ENCODE results near the gene SNX13. TPM values are rescaled to one million over a fixed set of nuclear protein-coding genes. Genes with fewer than 3 reads are reported as not detected.

Gene SNX13
- total and polyA plus RNA-seq, 2 donors (not counting 3 experiments of a cell fraction or from before 2014, with no cell fraction given): 6.1 to 28.5 TPM

DNA sequence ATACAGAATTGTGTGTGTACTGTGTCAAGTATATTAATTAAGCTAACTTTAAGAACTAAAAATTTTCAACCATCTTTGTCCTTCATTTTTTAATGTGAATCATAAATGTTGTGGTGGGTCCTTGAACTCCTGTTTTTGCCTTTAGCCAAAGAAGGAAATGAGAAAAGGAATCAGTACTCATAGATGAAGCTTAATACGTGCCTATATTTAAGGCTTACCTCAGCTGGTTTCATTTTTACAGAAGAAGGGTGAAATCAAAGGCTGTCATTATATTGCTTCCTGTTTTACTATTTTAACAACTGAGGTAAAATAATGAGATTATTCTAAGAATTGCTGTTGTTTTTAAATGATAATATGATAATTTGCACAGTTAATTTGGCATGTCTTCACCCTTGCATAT is 6.3 kb upstream of the SNX13 start:
- dilution Hi-C loops (cut with MboI; ENCODE audit: extremely low pct_ligation_motif_present, low sequenced_read_pairs) (no loop called here), intact Hi-C loops (cut with micrococcal nuclease) (no loop called here)
- TF ChIP-seq EZH2 (IDR thresholded peaks at IDR 0.05; ENCODE audit: borderline replicate concordance, low read depth, low read length, severe bottlenecking) (no peak), POLR2A (IDR thresholded peaks at IDR 0.05; ENCODE audit: low read depth, low read length) (no peak), GATA2 (IDR thresholded peaks at IDR 0.05; ENCODE audit: insufficient read depth, insufficient read length, low read depth, low read length) (no peak), POLR2AphosphoS5 (IDR thresholded peaks at IDR 0.05; ENCODE audit: insufficient read depth, low read depth, low read length) (no peak), MYC (IDR thresholded peaks at IDR 0.05; ENCODE audit: low read depth, low read length) (no peak)
- Histone ChIP-seq H3K9ac (replicated peaks; ENCODE audit: extremely low read depth, insufficient read depth, low read length) (no peak overlapping the region), H3K36me3 (ENCODE audit: control insufficient read depth in 2 of 2, extremely low read depth in 1 of 2, insufficient read depth in 2 of 2, low read length in 2 of 2) (no peaks in the 10 kb centered on the region), H2AFZ (ENCODE audit: low read depth, low read length) (peak overlapping the region; percentile 42), H4K20me1 (replicated peaks; ENCODE audit: control insufficient read depth, extremely low read depth, insufficient read depth, low read length) (no peaks in the 10 kb centered on the region), H3K4me2 (ENCODE audit: insufficient read depth, low read length) (peak overlapping the region; percentile 66), H3K9me1 (replicated peaks; ENCODE audit: control insufficient read depth, extremely low read depth, insufficient read depth, low read length) (no peaks in the 10 kb centered on the region), H3K27ac (ENCODE audit: insufficient read depth, low read depth, low read length) (no peak overlapping the region), H3K9me3 (replicated peaks; ENCODE audit: control insufficient read depth, insufficient read depth, low read length) (no peaks in the 10 kb centered on the region), H3K79me2 (ENCODE audit: control insufficient read depth, insufficient read depth, low read length) (no peaks in the 10 kb centered on the region), H3K4me3 (replicated peaks in 1 of 3; ENCODE audit: insufficient read depth in 1 of 3, low read depth in 1 of 3, low read length in 3 of 3) (peak overlapping the region in 1 of 3 experiments; percentile 16), H3K27me3 (ENCODE audit: control insufficient read depth in 2 of 2, insufficient read depth in 2 of 2, low read length in 2 of 2) (no peaks in the 10 kb centered on the region), H3K4me1 (ENCODE audit: control insufficient read depth, extremely low read depth, insufficient read depth, low read length) (no peaks in the 10 kb centered on the region)
- FAIRE-seq (no peak), DNase-seq (ENCODE audit: low read depth, low spot score) (no peak)
- ChIA-PET POLR2A (no interaction called here), CTCF (interaction anchor here (0.7 to 4.5 kb wide), 4 partner anchors 10 to 176 kb away, joined by 3 to 16 read pairs (median 4); no protein-coding TSS in a partner anchor)
- BruUV-seq (replicated peaks): no TSS peak

DNA sequence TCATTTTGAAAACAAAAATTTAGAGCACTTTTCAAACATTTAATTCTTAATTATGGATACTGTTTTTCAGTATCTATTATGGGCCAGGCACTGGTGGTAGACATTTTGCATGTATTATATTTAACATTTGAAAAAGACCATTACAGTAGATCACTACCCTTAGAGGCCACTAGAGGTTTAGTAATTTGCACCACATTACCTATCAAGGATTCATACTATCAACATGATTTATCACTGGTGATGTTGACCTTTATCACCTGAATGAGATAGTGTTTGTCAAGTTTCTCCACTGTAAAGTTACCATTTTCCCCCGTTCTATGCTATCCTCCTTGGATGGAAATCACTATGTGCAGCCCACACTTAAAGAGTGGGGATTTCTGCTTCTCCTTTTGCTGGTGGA is 4.4 kb upstream of the SNX13 start:
- dilution Hi-C loops (cut with MboI; ENCODE audit: extremely low pct_ligation_motif_present, low sequenced_read_pairs) (no loop called here), intact Hi-C loops (cut with micrococcal nuclease) (no loop called here)
- peaks cover under 1% of the 10 kb centered on the region for H3K79me2 ChIP-seq (ENCODE audit: control insufficient read depth, insufficient read depth, low read length)
- FAIRE-seq (no peak), DNase-seq (ENCODE audit: low read depth, low spot score) (no peak)
- H3K4me1 ChIP-seq (ENCODE audit: control insufficient read depth, extremely low read depth, insufficient read depth, low read length): peaks cover 6% of the 10 kb centered on the region
- no peaks in the 10 kb centered on the region for H3K36me3 ChIP-seq (ENCODE audit: control insufficient read depth in 2 of 2, extremely low read depth in 1 of 2, insufficient read depth in 2 of 2, low read length in 2 of 2)
- CTCF ChIA-PET: interaction anchor here (4.5 kb wide), 1 partner anchor 175 kb away, joined by 16 read pairs; no protein-coding TSS in a partner anchor
- no peak overlapping the region for H3K27ac ChIP-seq (ENCODE audit: insufficient read depth, low read depth, low read length)
- no peaks in the 10 kb centered on the region for H4K20me1 ChIP-seq (replicated peaks; ENCODE audit: control insufficient read depth, extremely low read depth, insufficient read depth, low read length)
- H3K9me1 ChIP-seq (replicated peaks; ENCODE audit: control insufficient read depth, extremely low read depth, insufficient read depth, low read length): no peaks in the 10 kb centered on the region
- TF ChIP-seq JUN (IDR thresholded peaks at IDR 0.05; ENCODE audit: borderline replicate concordance, insufficient read depth, insufficient read length, low read depth): no peak
- TF ChIP-seq FOS (IDR thresholded peaks at IDR 0.05; ENCODE audit: borderline replicate concordance, insufficient read depth, low read length): no peak
- TF ChIP-seq POLR2A (IDR thresholded peaks at IDR 0.05; ENCODE audit: low read depth, low read length): no peak
- TF ChIP-seq MYC (IDR thresholded peaks at IDR 0.05; ENCODE audit: low read depth, low read length): no peak
- TF ChIP-seq, protein P1, sequence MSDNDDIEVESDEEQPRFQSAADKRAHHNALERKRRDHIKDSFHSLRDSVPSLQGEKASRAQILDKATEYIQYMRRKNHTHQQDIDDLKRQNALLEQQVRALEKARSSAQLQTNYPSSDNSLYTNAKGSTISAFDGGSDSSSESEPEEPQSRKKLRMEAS (IDR thresholded peaks at IDR 0.05; ENCODE audit: insufficient read depth, insufficient read length): no peak
- TF ChIP-seq GATA2 (IDR thresholded peaks at IDR 0.05; ENCODE audit: insufficient read depth, insufficient read length, low read depth, low read length): no peak
- no peak for TF ChIP-seq POLR2AphosphoS5 (IDR thresholded peaks at IDR 0.05; ENCODE audit: insufficient read depth, low read depth, low read length)
- TF ChIP-seq, protein P2, sequence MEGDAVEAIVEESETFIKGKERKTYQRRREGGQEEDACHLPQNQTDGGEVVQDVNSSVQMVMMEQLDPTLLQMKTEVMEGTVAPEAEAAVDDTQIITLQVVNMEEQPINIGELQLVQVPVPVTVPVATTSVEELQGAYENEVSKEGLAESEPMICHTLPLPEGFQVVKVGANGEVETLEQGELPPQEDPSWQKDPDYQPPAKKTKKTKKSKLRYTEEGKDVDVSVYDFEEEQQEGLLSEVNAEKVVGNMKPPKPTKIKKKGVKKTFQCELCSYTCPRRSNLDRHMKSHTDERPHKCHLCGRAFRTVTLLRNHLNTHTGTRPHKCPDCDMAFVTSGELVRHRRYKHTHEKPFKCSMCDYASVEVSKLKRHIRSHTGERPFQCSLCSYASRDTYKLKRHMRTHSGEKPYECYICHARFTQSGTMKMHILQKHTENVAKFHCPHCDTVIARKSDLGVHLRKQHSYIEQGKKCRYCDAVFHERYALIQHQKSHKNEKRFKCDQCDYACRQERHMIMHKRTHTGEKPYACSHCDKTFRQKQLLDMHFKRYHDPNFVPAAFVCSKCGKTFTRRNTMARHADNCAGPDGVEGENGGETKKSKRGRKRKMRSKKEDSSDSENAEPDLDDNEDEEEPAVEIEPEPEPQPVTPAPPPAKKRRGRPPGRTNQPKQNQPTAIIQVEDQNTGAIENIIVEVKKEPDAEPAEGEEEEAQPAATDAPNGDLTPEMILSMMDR (IDR thresholded peaks at IDR 0.05; ENCODE audit: extremely low read depth in 1 of 2, insufficient read depth in 1 of 2, low read depth in 1 of 2, low read length in 2 of 2): no peak
- no peak for TF ChIP-seq EZH2 (IDR thresholded peaks at IDR 0.05; ENCODE audit: borderline replicate concordance, low read depth, low read length, severe bottlenecking)
- H3K9me3 ChIP-seq (replicated peaks; ENCODE audit: control insufficient read depth, insufficient read depth, low read length): no peaks in the 10 kb centered on the region
- POLR2A ChIA-PET: no interaction called here
- H3K4me2 ChIP-seq (ENCODE audit: insufficient read depth, low read length): no peak overlapping the region
- no peak overlapping the region for H3K4me3 ChIP-seq (replicated peaks in 1 of 3; ENCODE audit: insufficient read depth in 1 of 3, low read depth in 1 of 3, low read length in 3 of 3)
- no peak overlapping the region for H2AFZ ChIP-seq (ENCODE audit: low read depth, low read length)
- H3K27me3 ChIP-seq (ENCODE audit: control insufficient read depth in 2 of 2, insufficient read depth in 2 of 2, low read length in 2 of 2): no peaks in the 10 kb centered on the region
- H3K9ac ChIP-seq (replicated peaks; ENCODE audit: extremely low read depth, insufficient read depth, low read length): no peak overlapping the region
- no TSS peak for BruUV-seq (replicated peaks)
